Pancreas (tissue), 10 donors: ENCODE data around the gene DSCAML1. TPM values are rescaled to one million over a fixed set of nuclear protein-coding genes. Genes with fewer than 3 reads are reported as not detected.

Source experiments
- ATAC-seq, 4 donors: fragments of 200-7000 bp; cut with Tn5 transposase; one replicate each; pipeline versions ENCODE4 v1.8.0 to v1.9.1; 2020; ENCODE audit warnings: mild to moderate bottlenecking in 4 of 4, moderate library complexity in 4 of 4
- DNase-seq, 6 donors: peaks; one replicate each; pipeline ENCODE4 v3.0.0-alpha.2; 2020
- FAIRE-seq: peaks from 2 replicates; lab custom pipeline; 2012; peaks lifted over from hg19 to GRCh38; lab: Jason Lieb, UNC
- H3K27ac ChIP-seq, 4 donors: fragments of 200-600 bp; sonication (generic); 1 replicate in 3 of 4; 2 replicates in 1 of 4; pipeline versions ENCODE4 v1.5.0 to v1.8.0; 2020
- H3K27me3 ChIP-seq, 4 donors: fragments of 200-600 bp; one replicate each; pipeline ENCODE4 v1.8.0; 2021
- H3K36me3 ChIP-seq, 3 donors: fragments of 200-600 bp; sonication (generic) in 1 of 3; one replicate each; pipeline versions ENCODE4 v1.5.0 to v1.8.0; 2020 to 2021
- H3K4me1 ChIP-seq, 3 donors: fragments of 200-600 bp; one replicate each; pipeline ENCODE4 v1.8.0; 2021
- H3K4me3 ChIP-seq, 4 donors: fragments of 200-600 bp; sonication (generic) in 2 of 4; one replicate each; pipeline versions ENCODE4 v1.5.0 to v1.8.0; 2020 to 2021
- H3K9me3 ChIP-seq, 4 donors: fragments of 200-600 bp; one replicate each; pipeline ENCODE4 v1.8.0; 2021
- WGBS, 2 donors: extraction: QIAGEN DNeasy Blood & Tissue Kit; methylation state at CpG; one replicate each; pipeline ENCODE4 v1.1.7; 2013; 5-methylcytosine and 5-hydroxymethylcytosine counted together
- intact Hi-C, 3 donors: fragments of 100-400 bp; cut with DNase I; formaldehyde crosslinking; loops; one replicate each; pipeline versions ENCODE4 v1.11.1 to v1.14.2; 2022
- polyA plus RNA-seq, 2 donors: library from polyadenylated mRNA; stranded (reverse); fragments of 200-250 nt; gene quantifications; one replicate each; pipeline ENCODE4 v1.2.3, GENCODE V29; 2013
- total RNA-seq, 6 donors: library from RNA; stranded (reverse); fragmentation: NEBNext Ultra II Directional in 4 of 6; extraction: Animal tissue kit (Norgen Biotek cat#: 25700) in 4 of 6; gene quantifications; one replicate each; pipeline versions ENCODE4 v1.2.1 to v1.2.4, GENCODE V29; 2021 to 2023
- TF ChIP-seq, protein P1 (sequence below), 4 donors: fragments of 200-600 bp; sonication (generic) in 3 of 4; IDR thresholded peaks; one replicate each; pipeline versions ENCODE4 v1.5.0 to v1.8.0; 2021; ENCODE audit warnings: antibody characterized with exemption in 4 of 4
- donor health status: healthy with polysubstance abuse.
- donor health status: DM: no; HTN: no; CAD: no; lungs with moderate emphysema.
- donor health status: DM: no; HTN: no; CAD: no.
- donor health status: control.
- donor health status: control.
- donor health status: Bipolar disorder and iron deficiency.
- donor health status: DM: yes; HTN: yes; CAD: no.
- donor health status: DM: no; HTN: no; CAD: no.
- donor health status: DM: no; HTN: no; CAD: no.
- donor health status: DM: yes; HTN: yes; CAD: no.

DSCAML1 gene
- total and polyA plus RNA-seq, 8 donors, result 0.69 to 2.7 (median 1.8) TPM

DNA sequence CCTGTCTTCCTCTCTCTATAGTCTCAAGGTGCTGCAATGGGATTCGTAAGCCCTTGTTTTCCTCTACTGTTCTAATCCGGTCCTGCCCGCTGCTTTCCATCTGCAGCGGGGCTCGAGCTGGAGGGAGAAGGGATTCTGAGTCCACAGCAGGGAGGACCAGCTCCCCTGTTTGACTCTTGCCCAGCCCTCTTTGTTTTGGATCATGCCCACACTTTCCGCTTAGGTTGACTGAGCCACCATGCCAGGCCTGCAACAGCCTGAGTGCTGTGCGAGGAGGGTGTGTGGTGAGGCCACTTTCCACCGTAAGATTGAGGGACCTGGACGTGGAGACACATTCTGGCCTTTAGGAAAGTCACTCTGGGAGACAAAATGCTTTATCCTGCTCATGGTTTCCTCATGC lies 411.1 kb downstream of the DSCAML1 start:
- WGBS, 2 donors, result 94 to 98% methylated on average over 9 of the region's 9 CpGs
- FAIRE-seq (no peak), DNase-seq (no peak), ATAC-seq (no peak)
- Histone ChIP-seq H3K4me3 (no peak overlapping the region), H3K9me3 (no peaks in the 10 kb centered on the region), H3K27me3 (no peaks in the 10 kb centered on the region), H3K36me3 (peaks cover 3 to 48% (median 12%) of the 10 kb centered on the region in 3 donors), H3K27ac (no peak overlapping the region), H3K4me1 (no peaks in the 10 kb centered on the region)
- intact Hi-C loops, result no loop called here
- TF ChIP-seq, protein P1, sequence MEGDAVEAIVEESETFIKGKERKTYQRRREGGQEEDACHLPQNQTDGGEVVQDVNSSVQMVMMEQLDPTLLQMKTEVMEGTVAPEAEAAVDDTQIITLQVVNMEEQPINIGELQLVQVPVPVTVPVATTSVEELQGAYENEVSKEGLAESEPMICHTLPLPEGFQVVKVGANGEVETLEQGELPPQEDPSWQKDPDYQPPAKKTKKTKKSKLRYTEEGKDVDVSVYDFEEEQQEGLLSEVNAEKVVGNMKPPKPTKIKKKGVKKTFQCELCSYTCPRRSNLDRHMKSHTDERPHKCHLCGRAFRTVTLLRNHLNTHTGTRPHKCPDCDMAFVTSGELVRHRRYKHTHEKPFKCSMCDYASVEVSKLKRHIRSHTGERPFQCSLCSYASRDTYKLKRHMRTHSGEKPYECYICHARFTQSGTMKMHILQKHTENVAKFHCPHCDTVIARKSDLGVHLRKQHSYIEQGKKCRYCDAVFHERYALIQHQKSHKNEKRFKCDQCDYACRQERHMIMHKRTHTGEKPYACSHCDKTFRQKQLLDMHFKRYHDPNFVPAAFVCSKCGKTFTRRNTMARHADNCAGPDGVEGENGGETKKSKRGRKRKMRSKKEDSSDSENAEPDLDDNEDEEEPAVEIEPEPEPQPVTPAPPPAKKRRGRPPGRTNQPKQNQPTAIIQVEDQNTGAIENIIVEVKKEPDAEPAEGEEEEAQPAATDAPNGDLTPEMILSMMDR (IDR thresholded peaks at IDR 0.05), result no peak

DNA sequence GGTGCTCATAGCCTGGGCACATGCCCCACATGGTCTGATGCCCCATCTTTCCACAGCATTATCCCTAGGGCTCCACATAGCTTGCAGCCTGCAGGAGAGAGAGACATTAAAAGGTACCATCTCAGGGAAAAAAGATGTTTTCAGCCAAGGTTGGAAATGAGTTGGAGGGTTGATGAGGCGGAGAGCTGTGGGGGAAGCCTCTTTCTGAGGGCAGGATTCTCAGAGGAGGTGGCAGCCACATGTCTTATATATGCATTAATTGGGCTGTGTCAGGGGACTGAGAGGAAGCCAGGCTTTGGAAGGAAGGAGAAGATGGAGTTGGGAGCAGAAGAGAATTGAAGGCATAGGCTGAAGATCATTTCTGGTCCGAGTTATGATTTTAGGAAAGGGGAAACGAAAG lies 411.5 kb downstream of the DSCAML1 start:
- FAIRE-seq (no peak), ATAC-seq (no peak), DNase-seq (no peak)
- intact Hi-C loops, result no loop called here
- Histone ChIP-seq H3K27ac (no peak overlapping the region), H3K27me3 (no peaks in the 10 kb centered on the region), H3K4me3 (no peak overlapping the region), H3K9me3 (no peaks in the 10 kb centered on the region), H3K36me3 (peaks cover 3 to 47% (median 12%) of the 10 kb centered on the region in 3 donors), H3K4me1 (no peaks in the 10 kb centered on the region)
- WGBS, 2 donors, result 95 to 99% methylated on average over 3 of the region's 3 CpGs
- TF ChIP-seq, protein P1 (IDR thresholded peaks at IDR 0.05), result no peak

DNA sequence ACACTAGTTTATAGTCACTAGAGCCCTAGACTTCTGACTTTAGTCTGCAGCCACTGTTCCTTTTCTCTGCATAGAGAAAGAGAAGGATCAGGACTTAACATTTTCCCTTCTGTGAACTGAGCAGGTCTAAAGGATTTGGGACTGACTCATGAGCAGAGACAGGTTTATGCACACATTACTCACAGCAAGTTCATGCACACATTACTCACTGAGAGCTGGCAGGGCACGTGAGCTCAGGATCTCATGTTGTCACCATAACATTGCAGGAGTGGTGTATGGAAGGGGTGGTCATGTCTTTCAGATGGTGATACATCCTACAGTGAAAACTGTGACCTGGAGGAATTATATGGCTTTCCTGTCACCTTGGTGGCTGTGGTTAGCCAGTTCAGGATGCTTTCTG lies 413.0 kb downstream of the DSCAML1 start:
- intact Hi-C loops, result no loop called here
- FAIRE-seq, result no peak
- H3K9me3 ChIP-seq, result no peaks in the 10 kb centered on the region
- ATAC-seq, result no peak
- DNase-seq, result no peak
- no peak overlapping the region for H3K4me3 ChIP-seq
- WGBS, 2 donors, result 91 to 100% methylated on average over 1 of the region's 1 CpG
- TF ChIP-seq, protein P1 (IDR thresholded peaks at IDR 0.05), result no peak
- H3K27ac ChIP-seq, result no peak overlapping the region
- no peaks in the 10 kb centered on the region for H3K27me3 ChIP-seq
- H3K4me1 ChIP-seq, result no peaks in the 10 kb centered on the region
- H3K36me3 ChIP-seq, result peaks cover 3 to 45% (median 12%) of the 10 kb centered on the region in 3 donors

DNA sequence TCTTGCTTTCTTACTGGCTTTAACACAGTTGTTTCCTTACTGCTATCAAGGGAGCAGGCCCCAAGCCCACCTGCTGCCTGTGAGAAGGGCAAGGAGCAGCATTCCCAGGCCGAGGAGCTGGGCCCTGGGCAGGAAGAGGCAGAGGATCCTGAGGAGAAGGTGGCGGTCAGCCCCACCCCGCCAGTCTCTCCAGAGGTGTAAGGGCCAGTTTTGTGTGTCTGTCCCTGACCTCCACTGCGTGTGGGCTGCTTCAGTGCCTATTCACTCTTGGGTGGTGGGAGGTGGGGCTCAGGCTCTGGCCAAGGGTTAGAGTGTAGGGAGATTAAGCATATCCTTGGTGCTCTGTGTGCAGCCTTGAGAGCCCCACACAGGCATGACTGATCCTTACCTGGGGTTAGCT lies 414.3 kb downstream of the DSCAML1 start:
- Histone ChIP-seq H3K27me3 (no peaks in the 10 kb centered on the region), H3K27ac (no peak overlapping the region), H3K4me3 (no peak overlapping the region), H3K9me3 (no peaks in the 10 kb centered on the region), H3K36me3 (peaks cover 3 to 45% (median 12%) of the 10 kb centered on the region in 3 donors), H3K4me1 (no peaks in the 10 kb centered on the region)
- no peak for ATAC-seq
- WGBS, 2 donors, result 91 to 95% methylated on average over 4 of the region's 4 CpGs
- TF ChIP-seq, protein P1 (IDR thresholded peaks at IDR 0.05), result no peak
- no peak for DNase-seq
- intact Hi-C loops, result no loop called here
- FAIRE-seq, result no peak

DNA sequence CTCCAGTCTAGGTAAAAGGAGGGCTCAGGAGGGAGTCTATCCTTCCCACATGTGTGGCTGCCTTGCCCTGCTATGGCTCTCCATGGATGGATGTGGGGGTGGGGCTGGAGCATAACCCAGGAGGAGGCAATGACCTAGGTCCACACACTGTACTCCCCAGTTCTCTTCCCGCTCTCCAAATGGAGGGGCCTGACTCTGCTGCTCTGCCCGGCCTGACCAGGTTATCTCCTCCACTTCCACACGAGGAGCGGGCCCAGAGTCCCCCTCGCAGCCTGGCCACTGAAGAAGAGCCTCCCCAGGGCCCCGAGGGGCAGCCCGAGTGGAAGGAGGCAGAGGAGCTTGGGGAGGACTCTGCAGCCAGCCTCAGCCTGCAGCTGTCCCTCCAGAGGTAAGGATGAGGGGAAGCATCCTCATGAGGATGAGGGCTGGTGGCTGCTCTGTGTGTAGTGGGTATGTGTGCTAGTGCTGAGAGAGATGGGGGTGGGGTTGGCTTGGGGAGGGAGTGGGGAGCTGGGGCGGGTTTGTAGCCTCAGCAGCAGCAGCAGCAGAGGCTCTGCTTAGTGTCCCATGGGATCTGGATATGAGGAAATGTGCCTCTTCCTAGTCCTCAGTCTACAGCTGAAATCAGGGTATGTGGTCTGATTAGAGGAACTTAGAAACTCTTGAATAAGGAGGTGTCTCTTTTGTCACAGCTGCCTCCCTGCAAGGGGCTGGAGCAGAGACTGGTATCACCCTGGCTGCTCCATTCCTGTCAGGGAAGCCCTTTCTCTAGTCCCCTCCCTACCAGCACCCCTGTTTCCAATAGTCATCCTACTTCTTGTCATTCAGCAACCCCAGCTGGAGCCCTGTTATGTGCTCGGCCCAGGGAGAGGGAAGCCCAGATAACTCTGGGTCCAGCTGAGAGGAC lies 415.3 kb downstream of the DSCAML1 start:
- no peak overlapping the region for H3K4me3 ChIP-seq
- H3K9me3 ChIP-seq, result no peaks in the 10 kb centered on the region
- TF ChIP-seq, protein P1 (IDR thresholded peaks at IDR 0.05), result no peak
- FAIRE-seq, result no peak
- H3K27ac ChIP-seq, result no peak overlapping the region
- no peak for ATAC-seq
- peaks cover 0 to 37% (median 14%) of the 10 kb centered on the region in 3 donors for H3K36me3 ChIP-seq
- no peaks in the 10 kb centered on the region for H3K4me1 ChIP-seq
- no peaks in the 10 kb centered on the region for H3K27me3 ChIP-seq
- 89 to 95% methylated on average over 9 of the region's 9 CpGs for whole genome bisulfite sequencing, 2 donors
- no peak for DNase-seq
- intact Hi-C loops, result no loop called here
